HepG2 (cell line): Measurements from ENCODE around the gene FBXL4. TPM values are rescaled to one million over a fixed set of nuclear protein-coding genes. Genes with fewer than 3 reads are reported as not detected.

Experiments used
- CCAR2 ChIP-seq: fragments of 200-400 bp; formaldehyde crosslinking; optimal IDR thresholded peaks from 2 replicates; pipeline ENCODE3; 2018; ENCODE audit warnings: low read depth, mild to moderate bottlenecking, low read length, moderate library complexity
- GATAD2A ChIP-seq: IDR thresholded peaks from 2 replicates; pipeline ENCODE4 v1.6.1; 2016
- IKZF4 ChIP-seq: sonication (generic); formaldehyde crosslinking; IDR thresholded peaks from 2 replicates; pipeline ENCODE4 v1.5.1; 2020; ENCODE audit warnings: borderline replicate concordance, mild to moderate bottlenecking, low read depth, missing genetic modification reagents; ENCODE audit errors: not compliant biosample characterization
- KMT2A ChIP-seq: sonication (generic); formaldehyde crosslinking; IDR thresholded peaks from 2 replicates; pipeline ENCODE4 v1.4.0; 2020; ENCODE audit warnings: missing genetic modification reagents
- ONECUT2 ChIP-seq: sonication (generic); formaldehyde crosslinking; IDR thresholded peaks from 2 replicates; pipeline ENCODE4 v1.4.0; 2020; ENCODE audit warnings: missing genetic modification reagents
- REL ChIP-seq: sonication (generic); formaldehyde crosslinking; conservative IDR thresholded peaks from 2 replicates; pipeline ENCODE4 v1.8.0; 2022; ENCODE audit warnings: mild to moderate bottlenecking, missing genetic modification reagents, moderate library complexity
- SOX6 ChIP-seq, 2 experiments: fragments of 450-650 bp in 1 of 2; sonication (generic) in 1 of 2; formaldehyde crosslinking in 1 of 2; IDR thresholded peaks; 2 replicates each; pipeline versions ENCODE4 v1.4.0 to v1.6.1; 2017 to 2020; ENCODE audit warnings: antibody characterized with exemption in 1 of 2, mild to moderate bottlenecking in 1 of 2, missing genetic modification reagents in 1 of 2
- TBP ChIP-seq: sonication (generic); formaldehyde crosslinking; IDR thresholded peaks from 2 replicates; pipeline ENCODE4 v1.5.0; 2020; ENCODE audit warnings: missing genetic modification reagents
- TMF1 ChIP-seq: sonication (generic); formaldehyde crosslinking; IDR thresholded peaks from 2 replicates; pipeline ENCODE4 v1.8.1; 2022; ENCODE audit warnings: low read depth, missing genetic modification reagents
- TSC22D2 ChIP-seq: sonication (generic); formaldehyde crosslinking; IDR thresholded peaks from 2 replicates; pipeline ENCODE4 v1.5.1; 2020; ENCODE audit warnings: missing genetic modification reagents, mild to moderate bottlenecking, borderline replicate concordance
- ZBTB3 ChIP-seq: sonication (generic); formaldehyde crosslinking; IDR thresholded peaks from 2 replicates; pipeline ENCODE4 v1.4.0; 2020; ENCODE audit warnings: low read depth, mild to moderate bottlenecking, moderate library complexity, missing genetic modification reagents, borderline replicate concordance
- ZNF564 ChIP-seq: sonication (generic); formaldehyde crosslinking; IDR thresholded peaks from 2 replicates; pipeline ENCODE4 v1.8.1; 2023; ENCODE audit warnings: mild to moderate bottlenecking, missing genetic modification reagents
- ZSCAN21 ChIP-seq: sonication (generic); formaldehyde crosslinking; IDR thresholded peaks from 2 replicates; pipeline ENCODE4 v1.8.0; 2022; ENCODE audit warnings: mild to moderate bottlenecking, missing genetic modification reagents, moderate library complexity, borderline replicate concordance
- polyA plus RNA-seq, 8 experiments: library from polyadenylated mRNA; depleted of rRNA in 3 of 8; stranded (reverse) in 7 of 8; unstranded in 1 of 8; fragments of >200 nt; fragmentation: Illumina TruSeq in 4 of 8; extraction: Trizol in 4 of 8; gene quantifications; 2 replicates each; pipeline versions ENCODE4 v1.2.1 to v1.2.3, GENCODE V29; 2011 to 2016; ENCODE audit warnings: low read depth in 4 of 8, missing spikeins in 1 of 8, mixed read lengths in 1 of 8; ENCODE audit not compliant: insufficient read depth in 1 of 8
- total RNA-seq, 5 experiments: library from RNA; depleted of rRNA; stranded (reverse); fragments of >200 nt; fragmentation: Illumina TruSeq; extraction: Trizol; gene quantifications; 2 replicates each; pipeline ENCODE4 v1.2.3, GENCODE V29; 2016; ENCODE audit warnings: low read depth in 1 of 5
- TF ChIP-seq, protein P1 (sequence below): sonication (generic); formaldehyde crosslinking; IDR thresholded peaks from 2 replicates; pipeline ENCODE4 v1.8.1; 2023; ENCODE audit warnings: mild to moderate bottlenecking, moderate library complexity, missing genetic modification reagents
- TF ChIP-seq, protein P2 (sequence below): sonication (generic); formaldehyde crosslinking; IDR thresholded peaks from 2 replicates; pipeline ENCODE4 v1.9.0; 2022; ENCODE audit warnings: low read depth, missing genetic modification reagents
- TF ChIP-seq, protein P3 (sequence below): sonication (generic); formaldehyde crosslinking; IDR thresholded peaks from 2 replicates; pipeline ENCODE4 v1.5.0; 2020; ENCODE audit warnings: missing genetic modification reagents, mild to moderate bottlenecking, borderline replicate concordance

The FBXL4 gene
- total and polyA plus RNA-seq, 2 of the 13 experiments (the other 11 are each of a cell fraction or from before 2014, with no cell fraction given), result 13.2 to 17.6 TPM

DNA sequence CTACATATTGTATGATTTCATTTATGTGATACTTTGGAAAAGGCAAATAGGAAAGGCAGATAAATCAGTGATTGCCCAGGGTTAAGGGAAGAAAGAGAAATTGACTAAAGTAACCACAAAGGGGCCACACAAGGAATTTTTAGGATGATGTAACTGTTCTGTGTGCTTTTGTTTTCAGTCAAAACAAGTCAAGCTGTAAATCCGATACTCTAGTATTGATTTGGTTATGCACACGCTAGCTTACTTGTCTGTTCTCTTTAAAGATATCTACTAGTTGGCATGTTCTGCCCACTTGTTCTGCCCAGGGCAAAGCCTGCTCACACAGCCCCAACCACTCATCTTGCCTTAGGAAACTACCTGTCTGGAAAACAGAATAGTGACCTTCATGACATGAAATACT lies 6.4 kb downstream of the FBXL4 start (continued):
- TF ChIP-seq ZNF564 (no peak), KMT2A (no peak), CCAR2 (no peak), ZSCAN21 (CRISPR knock-in tag) (no peak), GATAD2A (CRISPR knock-in tag) (peak; percentile 82), REL (CRISPR knock-in tag) (no peak), ZBTB3 (CRISPR knock-in tag) (no peak), IKZF4 (CRISPR knock-in tag) (no peak), ONECUT2 (CRISPR knock-in tag) (peak; percentile 62; the same call in 1 of the 2 replicates), TMF1 (CRISPR knock-in tag) (no peak), TSC22D2 (CRISPR knock-in tag) (no peak), TBP (no peak), SOX6 (IDR thresholded peaks at IDR 0.05) (no peak), SOX6 (CRISPR knock-in tag; IDR thresholded peaks at IDR 0.05) (peak; percentile 67; the same call in 1 of the 2 replicates)
- TF ChIP-seq, protein P1, sequence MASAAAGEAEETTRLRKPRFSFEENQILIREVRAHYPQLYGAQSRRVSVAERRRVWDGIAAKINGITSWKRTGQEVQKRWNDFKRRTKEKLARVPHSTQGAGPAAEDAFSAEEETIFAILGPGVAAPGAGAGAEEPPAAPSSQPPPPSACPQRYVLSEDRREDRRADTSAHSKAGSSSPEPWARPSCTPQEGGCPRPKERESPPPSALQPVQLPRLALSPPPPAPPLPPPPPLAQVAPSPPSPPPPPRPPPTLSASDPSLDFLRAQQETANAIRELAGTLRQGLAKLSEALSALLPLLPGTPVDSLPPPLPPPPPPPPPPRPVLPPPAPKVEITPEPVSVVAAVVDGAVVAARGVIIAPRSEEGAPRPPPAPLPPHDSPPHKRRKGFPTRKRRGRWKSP (CRISPR knock-in tag), result no peak
- TF ChIP-seq, protein P2, sequence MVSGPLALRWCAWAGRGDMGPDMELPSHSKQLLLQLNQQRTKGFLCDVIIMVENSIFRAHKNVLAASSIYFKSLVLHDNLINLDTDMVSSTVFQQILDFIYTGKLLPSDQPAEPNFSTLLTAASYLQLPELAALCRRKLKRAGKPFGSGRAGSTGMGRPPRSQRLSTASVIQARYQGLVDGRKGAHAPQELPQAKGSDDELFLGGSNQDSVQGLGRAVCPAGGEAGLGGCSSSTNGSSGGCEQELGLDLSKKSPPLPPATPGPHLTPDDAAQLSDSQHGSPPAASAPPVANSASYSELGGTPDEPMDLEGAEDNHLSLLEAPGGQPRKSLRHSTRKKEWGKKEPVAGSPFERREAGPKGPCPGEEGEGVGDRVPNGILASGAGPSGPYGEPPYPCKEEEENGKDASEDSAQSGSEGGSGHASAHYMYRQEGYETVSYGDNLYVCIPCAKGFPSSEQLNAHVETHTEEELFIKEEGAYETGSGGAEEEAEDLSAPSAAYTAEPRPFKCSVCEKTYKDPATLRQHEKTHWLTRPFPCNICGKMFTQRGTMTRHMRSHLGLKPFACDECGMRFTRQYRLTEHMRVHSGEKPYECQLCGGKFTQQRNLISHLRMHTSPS (CRISPR knock-in tag), result no peak
- TF ChIP-seq, protein P3, sequence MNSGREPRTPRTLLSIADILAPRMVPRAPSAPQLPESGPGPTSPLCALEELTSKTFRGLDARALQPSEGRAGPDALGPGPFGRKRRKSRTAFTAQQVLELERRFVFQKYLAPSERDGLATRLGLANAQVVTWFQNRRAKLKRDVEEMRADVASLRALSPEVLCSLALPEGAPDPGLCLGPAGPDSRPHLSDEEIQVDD (CRISPR knock-in tag), result no peak
